H1 (cell line): Measurements from ENCODE around the gene OR14I1.
"Not testable (repeated sequence)": the region's sequence is repeated elsewhere in the genome, so short reads cannot be mapped to it uniquely, and the experiment has no call there.

Source experiments
- BRCA1 ChIP-seq: IDR thresholded peaks from 2 replicates; pipeline ENCODE4 v1.6.1; 2012; ENCODE audit warnings: low read depth, low read length, improper control_type of control experiment
- JUND ChIP-seq: IDR thresholded peaks from 2 replicates; pipeline ENCODE4 v1.6.1; 2011; ENCODE audit warnings: mild to moderate bottlenecking, improper control_type of control experiment, low read length
- POLR2A ChIP-seq, 2 experiments: IDR thresholded peaks; 1 replicate in 1 of 2; 2 replicates in 1 of 2; pipeline ENCODE4 v1.6.1; 2011; ENCODE audit warnings: low read depth in 2 of 2, low read length in 2 of 2, mild to moderate bottlenecking in 2 of 2; ENCODE audit errors: control extremely low read depth in 1 of 2
- SP2 ChIP-seq: IDR thresholded peaks from 2 replicates; pipeline ENCODE4 v1.6.1; 2012; ENCODE audit warnings: mild to moderate bottlenecking, low read length, inconsistent platforms
- TF ChIP-seq, protein P1 (sequence below), 3 experiments: IDR thresholded peaks; 1 replicate in 2 of 3; 2 replicates in 1 of 3; pipeline versions ENCODE4 v1.5.1 to v1.6.1; 2011; ENCODE audit warnings: low read length in 3 of 3, mild to moderate bottlenecking in 3 of 3, inconsistent platforms in 2 of 3, low read depth in 1 of 3, moderate library complexity in 1 of 3; ENCODE audit not compliant: insufficient read depth in 1 of 3; ENCODE audit errors: control extremely low read depth in 1 of 3
- TF ChIP-seq, protein P2 (sequence below): IDR thresholded peaks from 2 replicates; pipeline ENCODE4 v1.6.1; 2011; ENCODE audit warnings: low read length, improper control_type of control experiment

DNA sequence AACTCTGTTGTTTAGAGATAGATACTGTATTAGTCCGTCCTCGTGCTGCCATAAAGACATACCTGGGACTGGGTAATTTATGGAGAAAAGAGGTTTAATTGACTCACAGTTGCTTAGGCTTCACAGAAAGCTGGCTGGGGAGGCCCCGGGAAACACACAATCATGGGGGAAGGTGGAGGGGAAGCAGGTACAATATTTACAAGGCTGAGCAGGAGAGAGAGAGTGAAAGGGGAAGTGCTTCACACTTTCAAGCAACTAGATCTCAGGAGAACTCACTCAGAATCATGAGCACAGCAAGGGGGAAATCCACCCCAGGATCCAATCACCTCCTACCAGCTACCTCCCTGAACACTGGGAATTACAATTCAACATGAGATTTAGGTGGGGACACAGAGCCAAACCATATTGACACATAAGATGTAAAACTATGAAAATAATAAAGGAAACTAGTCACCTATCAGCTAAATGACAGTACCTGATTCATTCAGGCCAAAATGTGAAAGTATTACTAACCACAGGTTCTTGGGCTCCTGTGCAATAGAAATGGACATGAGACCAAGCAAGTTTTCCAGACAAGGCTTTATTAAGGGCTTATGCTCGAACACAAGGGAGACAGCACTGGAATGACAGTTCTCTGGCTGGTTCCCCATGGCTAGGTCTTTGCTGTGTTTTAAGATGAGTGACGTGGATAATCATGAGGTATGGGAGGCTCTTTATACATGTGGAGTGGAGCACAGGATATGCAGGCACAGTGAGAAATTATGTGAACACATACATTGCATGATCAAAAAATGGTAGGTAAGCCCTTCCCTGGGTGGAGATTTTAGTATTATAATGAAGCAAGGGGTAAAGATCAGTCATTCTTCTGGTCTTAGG, 38.9 kb downstream of the OR14I1 start:
- TF ChIP-seq, protein P1, sequence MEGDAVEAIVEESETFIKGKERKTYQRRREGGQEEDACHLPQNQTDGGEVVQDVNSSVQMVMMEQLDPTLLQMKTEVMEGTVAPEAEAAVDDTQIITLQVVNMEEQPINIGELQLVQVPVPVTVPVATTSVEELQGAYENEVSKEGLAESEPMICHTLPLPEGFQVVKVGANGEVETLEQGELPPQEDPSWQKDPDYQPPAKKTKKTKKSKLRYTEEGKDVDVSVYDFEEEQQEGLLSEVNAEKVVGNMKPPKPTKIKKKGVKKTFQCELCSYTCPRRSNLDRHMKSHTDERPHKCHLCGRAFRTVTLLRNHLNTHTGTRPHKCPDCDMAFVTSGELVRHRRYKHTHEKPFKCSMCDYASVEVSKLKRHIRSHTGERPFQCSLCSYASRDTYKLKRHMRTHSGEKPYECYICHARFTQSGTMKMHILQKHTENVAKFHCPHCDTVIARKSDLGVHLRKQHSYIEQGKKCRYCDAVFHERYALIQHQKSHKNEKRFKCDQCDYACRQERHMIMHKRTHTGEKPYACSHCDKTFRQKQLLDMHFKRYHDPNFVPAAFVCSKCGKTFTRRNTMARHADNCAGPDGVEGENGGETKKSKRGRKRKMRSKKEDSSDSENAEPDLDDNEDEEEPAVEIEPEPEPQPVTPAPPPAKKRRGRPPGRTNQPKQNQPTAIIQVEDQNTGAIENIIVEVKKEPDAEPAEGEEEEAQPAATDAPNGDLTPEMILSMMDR (IDR thresholded peaks at IDR 0.05; ENCODE audit: control extremely low read depth in 1 of 3, insufficient read depth in 1 of 3, low read depth in 1 of 3, low read length in 3 of 3) = not testable (repeated sequence)
- not testable (repeated sequence) for TF ChIP-seq POLR2A (IDR thresholded peaks at IDR 0.05; ENCODE audit: control extremely low read depth in 1 of 2, low read depth in 2 of 2, low read length in 2 of 2); SP2; BRCA1; JUND
- TF ChIP-seq, protein P2, sequence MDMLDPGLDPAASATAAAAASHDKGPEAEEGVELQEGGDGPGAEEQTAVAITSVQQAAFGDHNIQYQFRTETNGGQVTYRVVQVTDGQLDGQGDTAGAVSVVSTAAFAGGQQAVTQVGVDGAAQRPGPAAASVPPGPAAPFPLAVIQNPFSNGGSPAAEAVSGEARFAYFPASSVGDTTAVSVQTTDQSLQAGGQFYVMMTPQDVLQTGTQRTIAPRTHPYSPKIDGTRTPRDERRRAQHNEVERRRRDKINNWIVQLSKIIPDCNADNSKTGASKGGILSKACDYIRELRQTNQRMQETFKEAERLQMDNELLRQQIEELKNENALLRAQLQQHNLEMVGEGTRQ = not testable (repeated sequence)
